Activated CD8-positive, alpha-beta T cell treated with anti-CD3 and anti-CD28 coated beads for 36 hours (primary cell): Measurements from ENCODE around the gene CSPG5. TPM values are rescaled to one million over a fixed set of nuclear protein-coding genes. Genes with fewer than 3 reads are reported as not detected.
A peak's percentile ranks its signal among the peaks of the same experiment; 100 is the strongest.

ENCODE experiments used
- ATAC-seq: fragments of 200-7000 bp; cut with Tn5 transposase; one replicate; pipeline ENCODE4 v1.10.0; 2021; ENCODE audit warnings: mild to moderate bottlenecking, moderate library complexity
- CTCF ChIA-PET: fragments of 350-600 bp; sonication (Branson Sonifier 250); formaldehyde crosslinking; loops from one replicate; lab custom pipeline; 2021; ENCODE audit warnings: antibody characterized with exemption; lab: Charles Lee
- POLR2A ChIA-PET: fragments of 350-600 bp; sonication (Branson Sonifier 250); formaldehyde crosslinking; loops from one replicate; lab custom pipeline; 2021; ENCODE audit warnings: antibody characterized with exemption; lab: Charles Lee
- DNase-seq: peaks from one replicate; pipeline ENCODE4 v3.0.0-alpha.2; 2020
- H3K27ac Mint-ChIP-seq: one replicate; pipeline ENCODE4 v1.8.0; 2021; ENCODE audit warnings: mild to moderate bottlenecking, mixed read lengths
- H3K27me3 Mint-ChIP-seq: one replicate; pipeline ENCODE4 v1.8.0; 2021; ENCODE audit warnings: mixed read lengths
- H3K36me3 Mint-ChIP-seq: one replicate; pipeline ENCODE4 v1.8.0; 2021; ENCODE audit warnings: low read depth, mixed read lengths
- H3K4me1 Mint-ChIP-seq: one replicate; pipeline ENCODE4 v1.8.0; 2021; ENCODE audit warnings: low read depth, mixed read lengths
- H3K4me3 Mint-ChIP-seq: one replicate; pipeline ENCODE4 v1.8.0; 2021; ENCODE audit warnings: mild to moderate bottlenecking, moderate library complexity, mixed read lengths
- H3K9me3 Mint-ChIP-seq: one replicate; pipeline ENCODE4 v1.8.0; 2021; ENCODE audit warnings: mixed read lengths
- CTCF ChIP-seq: fragments of 200-600 bp; IDR thresholded peaks from one replicate; pipeline ENCODE4 v1.8.0; 2022; ENCODE audit warnings: antibody characterized with exemption, mild to moderate bottlenecking
- intact Hi-C: fragments of 100-400 bp; cut with micrococcal nuclease; formaldehyde crosslinking; loops from one replicate; pipeline ENCODE4 v1.10.0; 2022
- total RNA-seq, 2 experiments: library from RNA; stranded (reverse); gene quantifications; one replicate each; pipeline ENCODE4 v1.2.3, GENCODE V29; 2021

The CSPG5 gene
- total RNA-seq, 2 experiments from 2014 or later: 0.54 to 0.58 TPM

DNA sequence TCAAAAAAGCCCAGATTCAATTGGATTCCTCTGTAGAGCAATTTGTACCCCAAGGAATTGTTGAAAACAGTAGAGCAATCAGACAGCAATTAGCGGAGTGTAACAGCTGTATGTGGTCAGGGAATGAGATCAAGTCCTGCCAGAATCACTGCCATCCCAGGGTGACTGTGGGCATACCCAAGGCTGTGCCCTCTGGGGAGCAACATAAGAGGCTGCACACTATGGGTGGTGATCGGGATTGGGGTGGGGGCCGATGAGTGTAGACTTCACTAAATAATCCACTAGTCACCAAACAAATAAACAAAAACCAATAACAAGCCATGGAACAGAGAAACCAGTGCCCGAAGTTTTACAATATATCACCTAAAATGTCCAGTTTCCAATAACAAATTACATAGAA, 53.0 kb downstream of the CSPG5 start:
- H3K9me3 Mint-ChIP-seq: peaks cover 4% of the 10 kb centered on the region
- intact Hi-C loops: no loop called here
- DNase-seq (no peak), ATAC-seq (no peak)
- H3K36me3 Mint-ChIP-seq: no peaks in the 10 kb centered on the region
- H3K4me3 Mint-ChIP-seq: no peak overlapping the region
- no peaks in the 10 kb centered on the region for H3K27me3 Mint-ChIP-seq
- no peak overlapping the region for H3K27ac Mint-ChIP-seq
- POLR2A ChIA-PET: no interaction called here
- peaks cover 7% of the 10 kb centered on the region for H3K4me1 Mint-ChIP-seq
- TF ChIP-seq CTCF: no peak
- CTCF ChIA-PET: interaction anchor here (1.1 kb wide), 1 partner anchor 274 kb away, joined by 3 read pairs; no protein-coding TSS in a partner anchor

DNA sequence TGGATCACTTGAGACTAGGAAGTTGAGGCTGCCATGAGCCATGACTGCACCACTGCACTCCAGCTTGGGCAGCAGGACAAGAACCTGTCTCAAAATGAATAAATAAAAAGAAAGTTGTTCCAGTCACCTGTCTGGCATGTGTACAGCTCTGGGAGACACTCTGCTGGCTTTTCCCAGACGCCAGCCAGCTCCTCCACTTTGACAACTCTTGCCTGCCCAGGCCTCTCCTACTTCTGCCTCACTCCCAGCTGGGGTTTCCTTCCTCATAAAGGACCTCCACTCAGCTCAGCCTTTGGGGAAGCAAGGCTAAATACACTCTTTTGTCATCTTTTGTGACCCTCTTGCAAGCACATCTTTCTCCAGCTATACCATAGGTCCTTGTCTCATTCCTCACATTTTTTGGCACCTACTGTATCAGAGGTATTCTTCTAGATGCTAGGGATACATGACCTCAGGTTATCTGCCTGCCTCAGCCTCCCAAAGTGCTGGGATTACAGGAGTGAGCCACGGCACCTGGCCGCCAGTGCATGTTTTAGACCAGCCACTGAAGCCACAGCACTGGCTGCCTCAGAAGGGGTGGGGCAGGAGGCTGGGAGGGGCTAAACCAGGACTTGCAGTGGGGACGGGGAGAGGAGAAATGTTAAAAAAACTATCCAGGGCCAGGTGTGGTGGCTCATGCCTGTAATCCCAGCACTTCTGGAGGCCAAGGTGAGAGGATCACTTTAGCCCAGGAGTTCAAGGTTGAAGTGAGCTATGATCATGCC, 55.2 kb downstream of the CSPG5 start:
- CTCF ChIA-PET: interaction anchor here (0.9 to 3.9 kb wide), 10 partner anchors 11 to 301 kb away, joined by 3 to 30 read pairs (median 6); partner anchors contain the start of gene DHX30
- no peaks in the 10 kb centered on the region for H3K36me3 Mint-ChIP-seq
- intact Hi-C loops: loop anchor here (2.0 kb wide), 1 partner anchor 265 kb away; no protein-coding TSS in a partner anchor
- ATAC-seq (no peak), DNase-seq (no peak)
- H3K4me3 Mint-ChIP-seq: no peak overlapping the region
- H3K27me3 Mint-ChIP-seq: no peaks in the 10 kb centered on the region
- POLR2A ChIA-PET: interaction anchor here (1.2 to 1.9 kb wide), 3 partner anchors 12 to 257 kb away, joined by 3 to 7 read pairs (median 5); no protein-coding TSS in a partner anchor
- no peak overlapping the region for H3K27ac Mint-ChIP-seq
- no peak for TF ChIP-seq CTCF
- peaks cover 4% of the 10 kb centered on the region for H3K9me3 Mint-ChIP-seq
- H3K4me1 Mint-ChIP-seq: peaks cover 7% of the 10 kb centered on the region

- no peaks in the 10 kb centered on the region for H3K27me3 Mint-ChIP-seq
- ChIA-PET POLR2A (interaction anchor here (0.6 to 1.9 kb wide), 6 partner anchors 9 to 303 kb away, joined by 3 to 7 read pairs (median 4); partner anchors contain the start of gene ELP6), CTCF (interaction anchor here (0.6 to 3.9 kb wide), 28 partner anchors 9 to 785 kb away, joined by 3 to 30 read pairs (median 4); partner anchors contain the start of genes DHX30 and ELP6)
- intact Hi-C loops: loop anchor here (2.0 kb wide), 1 partner anchor 266 kb away; no protein-coding TSS in a partner anchor
- H3K4me3 Mint-ChIP-seq: no peak overlapping the region
- no peaks in the 10 kb centered on the region for H3K9me3 Mint-ChIP-seq
- H3K36me3 Mint-ChIP-seq: no peaks in the 10 kb centered on the region
- TF ChIP-seq CTCF: peak; percentile 94
- H3K27ac Mint-ChIP-seq: peak overlapping the region; percentile 31
- DNase-seq: peak; percentile 90
- peak; percentile 94 for ATAC-seq
- H3K4me1 Mint-ChIP-seq: peaks cover 7% of the 10 kb centered on the region
Observed at GRCh38 chr3:47522082-47522987, 56.3 kb downstream of the CSPG5 start.

DNA sequence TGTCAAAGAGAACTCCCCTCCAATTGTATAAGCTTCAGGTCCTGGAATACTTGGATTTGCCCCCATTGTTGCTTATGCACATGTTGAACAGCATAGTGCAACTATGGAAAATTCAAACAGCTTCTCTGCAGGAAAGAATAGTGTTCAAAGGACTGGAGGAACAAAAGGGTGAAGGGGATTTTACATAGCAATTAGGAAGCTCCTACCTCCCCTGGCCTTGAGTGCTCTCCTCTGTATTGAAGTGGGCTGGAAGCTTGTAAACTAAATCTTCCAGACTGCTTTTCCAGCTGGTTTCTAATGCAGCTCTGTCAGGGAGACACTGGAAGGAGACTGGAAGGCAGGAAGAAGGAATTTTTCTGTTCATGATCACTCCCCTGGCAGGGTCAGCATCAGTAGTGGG, 57.9 kb downstream of the CSPG5 start:
- ChIA-PET POLR2A (no interaction called here), CTCF (interaction anchor here (0.8 to 3.9 kb wide), 7 partner anchors 13 to 469 kb away, joined by 3 to 30 read pairs (median 6); no protein-coding TSS in a partner anchor)
- no peaks in the 10 kb centered on the region for H3K36me3 Mint-ChIP-seq

More for the DNA sequence above, 57.9 kb downstream of the CSPG5 start:
- Mint-ChIP-seq H3K4me3 (no peak overlapping the region), H3K27ac (no peak overlapping the region), H3K27me3 (no peaks in the 10 kb centered on the region), H3K9me3 (no peaks in the 10 kb centered on the region), H3K4me1 (peaks cover 7% of the 10 kb centered on the region)
- intact Hi-C loops: no loop called here
- DNase-seq: no peak
- no peak for ATAC-seq
- no peak for TF ChIP-seq CTCF
